CD4-positive, alpha-beta T cell treated with Interleukin-6 for 4 hours (primary cell): ENCODE results near the gene SIL1.

ENCODE experiments used
- DNase-seq: peaks from one replicate; pipeline ENCODE4 v3.0.0-alpha.2; 2020; ENCODE audit warnings: mixed read lengths

SIL1 gene

DNA sequence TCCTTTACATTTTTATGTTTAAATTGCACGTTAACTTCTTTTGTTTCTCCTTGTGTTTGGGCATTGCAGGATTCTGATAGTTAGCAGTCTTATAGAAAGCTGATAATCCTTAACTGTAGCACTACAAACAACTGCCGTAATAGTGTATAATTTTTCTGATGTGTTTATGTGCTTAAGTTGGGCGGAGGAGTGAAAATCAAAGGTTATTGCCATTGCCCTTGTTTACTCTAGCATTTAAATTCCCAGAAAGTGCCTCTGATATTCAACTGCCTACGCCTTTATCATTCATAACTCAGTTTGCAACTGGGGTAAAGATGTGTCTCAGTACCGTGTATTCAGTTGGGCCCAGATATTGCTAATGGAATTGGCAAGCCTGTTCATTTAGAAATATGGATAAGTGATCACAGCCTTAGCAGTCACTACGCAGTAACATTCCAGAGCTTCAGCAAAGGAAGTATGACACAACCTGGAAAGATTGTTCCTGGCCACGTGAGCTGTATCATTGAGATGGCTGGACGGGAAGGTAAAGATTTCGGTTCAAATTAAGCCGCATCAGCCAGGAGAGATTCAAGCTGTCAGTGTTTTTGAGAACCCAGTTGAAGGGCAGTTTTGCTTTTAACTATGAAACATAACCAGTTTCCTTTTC, 294.9 kb downstream of the SIL1 start:
- no peak for DNase-seq

DNA sequence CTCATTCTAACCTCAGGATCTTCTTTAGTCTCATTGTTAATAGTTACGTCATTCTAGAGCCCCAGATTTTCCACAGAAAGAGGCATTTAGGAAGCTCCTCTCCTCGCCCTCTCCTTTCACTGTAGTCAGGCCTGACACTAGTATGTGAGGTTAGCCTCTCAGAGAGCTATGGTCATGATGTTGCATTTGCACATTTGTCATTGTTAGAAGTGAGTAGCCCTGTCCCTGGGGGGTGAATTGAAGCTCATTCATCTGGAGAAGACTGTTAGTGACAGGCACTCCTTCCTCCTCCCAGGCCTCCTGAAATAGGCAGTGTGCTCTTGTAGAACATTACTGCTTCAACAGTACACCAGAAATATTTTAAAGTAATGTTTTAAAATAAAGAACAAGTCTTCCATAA, 296.5 kb downstream of the SIL1 start:
- DNase-seq: no peak

DNA sequence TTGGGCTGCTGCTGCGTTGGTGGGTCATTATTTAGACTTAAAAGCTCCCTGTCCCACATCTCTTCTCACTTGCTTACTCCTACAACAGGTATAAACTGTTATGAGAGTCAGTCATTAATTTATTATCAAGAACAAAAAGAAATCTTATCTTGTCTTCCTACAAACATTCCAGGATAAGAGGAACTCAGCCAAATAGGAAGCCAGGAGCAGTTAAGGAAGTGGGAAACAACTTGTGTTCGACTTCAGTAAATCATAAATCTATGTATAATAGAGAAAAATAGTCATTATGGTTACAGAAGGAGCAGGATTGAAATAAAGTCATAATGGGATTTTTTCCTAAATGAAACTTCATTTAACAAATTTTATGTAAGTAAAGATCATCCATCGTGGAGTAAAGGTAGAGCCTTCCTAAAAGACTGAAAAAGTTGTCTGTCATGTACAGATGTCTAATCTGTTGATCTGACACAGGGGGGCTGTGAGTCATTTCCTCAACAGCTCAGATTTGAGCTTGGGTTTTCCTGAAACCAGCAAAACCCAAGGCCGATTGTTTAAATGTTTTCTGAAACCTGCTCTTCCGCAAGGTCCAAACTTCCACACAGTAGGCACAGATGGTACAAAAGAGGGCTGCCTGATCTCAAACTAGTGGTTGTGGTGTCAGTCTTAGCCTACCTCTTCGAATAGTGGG, 297.7 kb downstream of the SIL1 start:
- peak; percentile 9 for DNase-seq

DNA sequence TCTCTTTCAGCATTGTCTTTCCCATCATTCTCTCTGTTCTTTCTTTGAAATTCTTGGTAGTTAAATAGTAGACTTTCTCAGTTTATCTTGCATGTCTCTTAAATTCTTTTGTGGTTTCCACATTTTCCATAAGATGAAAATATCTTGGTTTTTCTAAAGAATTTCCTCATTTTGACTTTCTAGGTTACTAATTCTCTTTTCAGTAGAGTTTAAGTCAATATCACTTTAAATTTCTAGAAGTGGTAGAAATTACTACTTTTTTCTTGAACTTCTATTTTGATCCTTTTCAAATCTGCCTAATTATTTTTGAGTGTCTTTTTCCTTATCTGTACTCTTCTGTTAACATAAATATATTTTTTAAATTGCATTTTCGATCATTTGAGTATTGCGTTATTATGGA, 299.4 kb downstream of the SIL1 start:
- DNase-seq: no peak

DNA sequence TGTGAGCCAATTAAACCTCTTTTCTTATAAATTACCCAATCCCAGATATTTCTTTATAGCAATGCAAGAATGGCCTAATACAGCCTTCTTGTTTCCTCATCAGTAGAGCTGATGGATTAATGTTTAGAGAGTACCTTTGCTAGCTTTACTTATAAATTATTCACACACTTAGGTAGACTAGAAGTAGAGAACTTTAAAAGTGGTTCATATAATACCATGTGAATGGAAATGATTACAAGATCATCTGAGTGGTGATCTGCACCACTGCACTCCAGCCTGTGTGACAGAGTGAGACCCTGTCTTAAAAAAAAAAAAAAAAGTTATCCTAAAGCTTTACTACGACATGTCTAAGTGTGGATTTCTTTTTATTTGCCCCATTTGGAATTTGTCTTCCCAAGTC, 299.9 kb downstream of the SIL1 start:
- no peak for DNase-seq
